Measurements from ENCODE around the gene PELI1.

GRCh38 chr2:64179582-64180321 lies 35.5 kb upstream of the PELI1 start:
- TF ChIP-seq CTCF (IDR thresholded peaks at IDR 0.05) (no peak), EZH2 (IDR thresholded peaks at IDR 0.05) (no peak)

Measured in neural progenitor cell (in vitro differentiated cells).